Pons (tissue), 1 donor: ENCODE results near the gene GLDC.
A peak's percentile ranks its signal among the peaks of the same experiment; 100 is the strongest.
"Not testable (repeated sequence)": the region's sequence is repeated elsewhere in the genome, so short reads cannot be mapped to it uniquely, and the experiment has no call there.

ENCODE experiments used
- DNase-seq: peaks from one replicate; pipeline ENCODE4 v3.0.0-alpha.2; 2016; ENCODE audit warnings: low spot score

The GLDC gene

DNA sequence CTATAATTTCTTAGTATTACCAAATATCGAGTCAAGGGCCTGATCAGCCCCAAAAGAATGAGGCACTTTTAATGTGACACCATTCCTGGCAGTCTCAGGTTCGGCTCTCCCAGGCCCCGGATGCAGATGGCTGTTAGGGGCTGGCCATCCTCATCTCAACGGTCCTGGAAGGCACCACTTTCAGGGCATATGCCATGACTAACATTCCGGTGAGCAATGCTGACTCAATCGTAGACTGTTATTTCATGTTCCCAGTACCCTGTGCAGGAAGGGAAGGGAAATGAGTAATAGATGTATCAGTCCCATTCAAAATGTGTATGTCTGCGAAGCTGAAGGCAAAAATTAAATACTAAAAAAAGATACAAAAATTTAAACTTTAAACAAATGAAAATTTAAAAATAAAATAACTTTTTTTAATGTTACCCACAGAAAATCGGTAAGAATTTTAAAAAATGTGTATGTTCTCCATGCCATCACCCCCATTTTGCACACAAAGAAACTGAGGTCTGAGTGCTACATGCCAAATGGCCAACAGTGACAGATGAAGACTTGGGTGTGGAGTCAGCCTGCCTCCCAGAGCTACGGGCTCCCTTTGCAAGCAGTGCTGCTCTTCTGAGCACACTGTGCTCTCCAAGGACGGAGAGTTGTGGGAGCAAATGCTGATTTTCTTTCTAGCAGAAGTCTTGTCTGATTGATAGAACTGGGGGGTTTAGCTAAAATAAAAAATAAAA lies 79.0 kb downstream of the GLDC start:
- DNase-seq: no peak

GRCh38 chr9:6565312-6565711 lies 80.2 kb downstream of the GLDC start:
- no peak for DNase-seq

DNA sequence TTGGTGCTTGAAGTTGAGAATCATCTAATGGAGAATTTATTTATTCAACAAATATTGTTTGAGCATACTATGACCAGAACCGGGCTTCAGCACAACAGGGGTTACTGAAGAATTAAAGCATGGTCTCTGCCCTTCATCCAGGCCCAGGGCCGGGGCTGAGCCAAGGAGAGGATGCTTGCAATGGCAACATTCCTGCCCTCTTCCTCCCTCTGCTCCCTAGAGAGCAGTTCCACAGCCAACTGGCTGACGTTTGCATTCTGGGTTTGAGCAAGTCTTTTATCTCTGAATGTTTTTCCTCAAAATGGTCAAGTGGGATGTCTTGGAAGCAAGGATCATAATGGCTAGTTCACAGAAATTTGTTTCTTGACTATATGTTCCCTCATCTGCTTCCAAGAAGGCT lies 80.7 kb downstream of the GLDC start:
- no peak for DNase-seq

DNA sequence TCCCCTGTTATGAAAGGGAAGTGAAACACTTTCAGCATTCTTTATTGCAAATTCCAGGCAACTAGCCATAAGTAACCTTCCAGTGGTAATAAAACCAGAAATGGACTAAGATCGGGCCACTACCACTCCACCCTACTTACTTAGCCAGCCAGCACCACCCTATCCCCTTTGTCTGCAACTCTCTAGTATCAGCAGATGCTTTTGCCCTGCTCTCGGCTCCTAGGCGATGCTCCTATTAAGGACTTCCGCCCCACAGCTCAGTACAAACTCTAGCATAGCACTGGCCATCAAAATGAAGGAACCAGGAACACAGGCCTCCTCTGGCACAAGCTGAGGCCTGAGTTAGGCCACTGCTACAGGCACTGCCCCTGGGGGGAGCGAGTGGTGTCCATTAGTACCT lies 81.2 kb downstream of the GLDC start:
- DNase-seq: no peak

DNA sequence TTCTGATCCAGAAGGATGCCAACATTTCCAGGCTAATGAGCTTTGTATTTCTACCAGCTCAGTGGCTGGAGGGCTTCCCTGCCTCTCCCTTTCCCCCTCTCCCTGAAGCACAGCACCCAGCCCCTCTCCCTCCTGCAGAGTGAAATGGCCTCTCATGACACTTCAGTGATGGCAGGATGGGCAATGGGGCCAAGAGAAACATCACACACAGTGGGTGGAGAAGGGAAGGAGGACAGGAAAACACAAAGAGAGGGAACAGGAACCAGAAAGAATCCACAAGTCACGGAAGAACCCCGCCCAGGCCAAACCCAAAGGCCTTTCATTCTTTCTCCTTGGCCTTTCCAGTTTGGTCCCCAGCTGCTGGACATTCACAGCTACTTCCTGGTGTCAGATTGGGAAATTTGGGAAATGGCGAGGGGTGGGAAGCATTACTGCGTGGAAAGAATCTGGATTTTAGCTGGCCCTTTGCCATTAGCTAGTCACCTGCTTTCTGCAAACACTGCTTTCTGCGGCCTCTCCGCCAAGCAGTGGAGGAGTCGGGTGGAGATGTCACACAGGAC lies 82.6 kb downstream of the GLDC start:
- no peak for DNase-seq

GRCh38 chr9:6562201-6562600 lies 83.3 kb downstream of the GLDC start:
- no peak for DNase-seq

- DNase-seq: no peak
Observed at GRCh38 chr9:6557883-6558616, 87.5 kb downstream of the GLDC start.

GRCh38 chr9:6553866-6554265 lies 91.7 kb downstream of the GLDC start:
- no peak for DNase-seq

GRCh38 chr9:6552498-6553121 lies 92.9 kb downstream of the GLDC start:
- no peak for DNase-seq

DNA sequence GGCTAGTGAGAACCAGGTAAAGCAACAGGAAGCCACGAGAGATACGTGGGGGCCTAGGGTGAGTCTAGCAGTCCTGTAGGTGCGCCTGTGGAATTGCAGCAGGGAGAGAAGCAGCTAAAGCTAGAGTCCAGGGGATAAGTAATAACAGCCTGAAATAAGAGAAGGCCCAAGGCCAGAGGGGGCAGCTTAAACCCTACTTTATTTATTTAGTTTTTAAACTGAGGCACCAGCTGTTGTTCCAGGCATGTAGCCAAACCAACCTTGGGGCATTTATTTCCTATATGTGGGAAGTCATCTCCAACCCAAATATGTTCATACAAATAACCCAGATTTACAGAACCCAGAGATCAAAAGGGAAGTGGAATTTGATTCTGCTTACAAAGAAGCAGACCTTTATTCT lies 93.5 kb downstream of the GLDC start:
- DNase-seq: no peak

DNA sequence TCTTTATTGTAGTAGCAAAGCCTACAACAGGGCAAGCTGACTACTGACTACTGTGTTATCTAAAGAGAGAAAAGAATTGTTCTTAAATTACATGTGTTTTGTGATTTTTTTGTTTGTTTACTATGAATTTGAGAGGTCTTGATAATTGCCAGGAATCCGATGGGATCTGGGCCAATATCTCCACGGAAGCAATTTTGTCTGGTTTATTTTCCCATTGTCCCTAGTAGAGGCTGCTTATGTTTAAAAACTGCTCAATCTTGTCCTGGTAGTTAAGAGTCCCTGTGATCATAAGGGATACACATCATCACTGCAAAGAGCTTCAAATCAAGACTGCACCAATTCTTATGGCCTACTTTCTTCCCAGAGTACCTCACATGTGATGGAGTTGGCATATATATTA lies 94.4 kb downstream of the GLDC start:
- DNase-seq: no peak

DNA sequence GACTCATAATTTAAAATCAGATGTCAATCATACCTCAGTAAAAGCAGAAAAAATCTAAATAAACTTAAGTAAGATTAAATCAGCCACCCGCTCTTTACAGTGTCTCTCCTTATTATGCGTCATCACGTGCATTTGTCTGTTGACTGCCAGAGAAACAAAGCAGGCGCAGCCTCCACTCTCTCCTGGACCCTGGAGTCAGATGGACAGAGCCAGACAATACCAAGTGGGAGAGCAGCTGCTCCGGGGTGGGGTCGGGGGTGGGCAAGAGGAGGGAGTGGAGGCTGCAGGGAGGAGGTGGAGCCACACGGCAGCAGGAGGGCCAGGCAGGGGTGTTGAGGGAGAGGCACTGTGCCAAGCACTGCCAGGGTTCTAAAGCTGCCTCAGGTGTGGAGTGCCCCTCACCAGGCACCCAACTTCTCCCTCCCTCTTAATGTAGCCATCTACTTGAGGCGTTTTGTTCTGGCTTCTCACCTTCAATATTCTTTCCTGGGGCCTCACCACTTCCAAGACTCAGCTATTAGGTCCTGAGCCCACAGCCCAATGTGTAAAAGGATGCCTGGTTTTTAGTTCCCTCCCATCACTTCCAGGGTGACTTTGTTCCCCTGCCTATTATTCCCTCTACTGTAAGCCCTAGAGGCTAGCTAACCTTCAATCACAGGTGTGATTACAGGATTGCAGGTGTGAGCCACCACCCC lies 96.3 kb downstream of the GLDC start:
- DNase-seq: peak; percentile 17

GRCh38 chr9:6545017-6545691 lies 100.4 kb downstream of the GLDC start:
- no peak for DNase-seq

- DNase-seq: no peak
Observed at GRCh38 chr9:6543204-6543603, 102.3 kb downstream of the GLDC start.

GRCh38 chr9:6542617-6543016 lies 102.9 kb downstream of the GLDC start:
- not testable (repeated sequence) for DNase-seq

- no peak for DNase-seq
Observed at GRCh38 chr9:6538666-6539071, 106.9 kb downstream of the GLDC start.

GRCh38 chr9:6535594-6535993 lies 109.9 kb downstream of the GLDC start:
- no peak for DNase-seq

- DNase-seq: no peak
Observed at GRCh38 chr9:6525326-6526045, 120.0 kb downstream of the GLDC start.

DNA sequence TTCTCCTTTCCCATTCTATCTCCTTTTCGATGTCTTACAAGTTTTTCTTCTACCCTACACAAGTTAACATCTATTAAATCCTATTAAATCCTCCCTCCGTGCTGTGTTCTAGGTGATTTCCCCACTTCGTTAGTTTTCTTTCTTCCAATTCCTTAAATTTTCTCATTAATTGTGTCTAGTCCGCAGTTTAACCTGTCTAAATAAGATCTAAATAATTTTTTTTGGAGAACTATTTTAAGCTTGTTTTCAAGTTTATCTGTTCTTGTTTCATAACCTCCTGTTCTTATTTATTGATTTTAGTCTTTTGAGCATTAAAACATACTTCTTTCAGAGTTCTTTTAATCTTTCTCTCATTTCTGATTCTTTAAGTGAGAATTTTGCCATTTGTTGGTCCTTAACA lies 123.3 kb downstream of the GLDC start:
- no peak for DNase-seq

- DNase-seq: no peak
Observed at GRCh38 chr9:6512085-6512657, 133.4 kb downstream of the GLDC start.

- DNase-seq: peak; percentile 70
Observed at GRCh38 chr9:6506571-6506970, 139.0 kb downstream of the GLDC start.
